ENCODE measurements around the gene ATP6V0D1. TPM values are rescaled to one million over a fixed set of nuclear protein-coding genes. Genes with fewer than 3 reads are reported as not detected.

The ATP6V0D1 gene
- total and polyA plus RNA-seq, 2 experiments from 2014 or later = 20.6 to 68.7 TPM

DNA sequence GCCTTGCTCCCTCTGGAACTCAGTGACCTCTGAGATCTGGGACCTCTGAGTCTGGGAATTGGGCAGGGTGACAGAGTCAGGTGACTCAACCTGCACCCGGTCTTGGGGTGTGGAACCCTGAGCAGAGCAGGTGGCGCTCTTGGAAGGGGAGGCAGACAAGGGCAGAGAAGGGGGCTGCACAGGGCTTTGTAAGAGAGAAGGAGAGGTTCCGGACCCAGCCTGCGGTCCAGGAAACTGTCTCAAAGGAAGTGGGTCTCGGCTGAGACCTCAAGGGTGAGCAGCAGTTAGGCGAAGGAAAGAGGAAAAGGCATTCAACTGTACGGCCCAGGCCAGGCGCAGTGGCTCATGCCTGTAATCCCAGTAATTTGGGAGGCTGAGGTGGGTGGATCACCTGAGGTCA lies 37.7 kb upstream of the ATP6V0D1 start (continued):
- no peak for TF ChIP-seq NANOG (IDR thresholded peaks at IDR 0.05; ENCODE audit: borderline replicate concordance)
- TF ChIP-seq, protein P1, sequence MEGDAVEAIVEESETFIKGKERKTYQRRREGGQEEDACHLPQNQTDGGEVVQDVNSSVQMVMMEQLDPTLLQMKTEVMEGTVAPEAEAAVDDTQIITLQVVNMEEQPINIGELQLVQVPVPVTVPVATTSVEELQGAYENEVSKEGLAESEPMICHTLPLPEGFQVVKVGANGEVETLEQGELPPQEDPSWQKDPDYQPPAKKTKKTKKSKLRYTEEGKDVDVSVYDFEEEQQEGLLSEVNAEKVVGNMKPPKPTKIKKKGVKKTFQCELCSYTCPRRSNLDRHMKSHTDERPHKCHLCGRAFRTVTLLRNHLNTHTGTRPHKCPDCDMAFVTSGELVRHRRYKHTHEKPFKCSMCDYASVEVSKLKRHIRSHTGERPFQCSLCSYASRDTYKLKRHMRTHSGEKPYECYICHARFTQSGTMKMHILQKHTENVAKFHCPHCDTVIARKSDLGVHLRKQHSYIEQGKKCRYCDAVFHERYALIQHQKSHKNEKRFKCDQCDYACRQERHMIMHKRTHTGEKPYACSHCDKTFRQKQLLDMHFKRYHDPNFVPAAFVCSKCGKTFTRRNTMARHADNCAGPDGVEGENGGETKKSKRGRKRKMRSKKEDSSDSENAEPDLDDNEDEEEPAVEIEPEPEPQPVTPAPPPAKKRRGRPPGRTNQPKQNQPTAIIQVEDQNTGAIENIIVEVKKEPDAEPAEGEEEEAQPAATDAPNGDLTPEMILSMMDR (conservative IDR thresholded peaks at IDR 0.05; ENCODE audit: low read depth in 2 of 2) = no peak
- TF ChIP-seq JUNB (IDR thresholded peaks at IDR 0.05; ENCODE audit: unreplicated experiment) = no peak
- TF ChIP-seq, protein P2, sequence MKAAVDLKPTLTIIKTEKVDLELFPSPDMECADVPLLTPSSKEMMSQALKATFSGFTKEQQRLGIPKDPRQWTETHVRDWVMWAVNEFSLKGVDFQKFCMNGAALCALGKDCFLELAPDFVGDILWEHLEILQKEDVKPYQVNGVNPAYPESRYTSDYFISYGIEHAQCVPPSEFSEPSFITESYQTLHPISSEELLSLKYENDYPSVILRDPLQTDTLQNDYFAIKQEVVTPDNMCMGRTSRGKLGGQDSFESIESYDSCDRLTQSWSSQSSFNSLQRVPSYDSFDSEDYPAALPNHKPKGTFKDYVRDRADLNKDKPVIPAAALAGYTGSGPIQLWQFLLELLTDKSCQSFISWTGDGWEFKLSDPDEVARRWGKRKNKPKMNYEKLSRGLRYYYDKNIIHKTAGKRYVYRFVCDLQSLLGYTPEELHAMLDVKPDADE (IDR thresholded peaks at IDR 0.05) = no peak
- no peak for TF ChIP-seq EZH2phosphoT487 (IDR thresholded peaks at IDR 0.05; ENCODE audit: unreplicated experiment)
- TF ChIP-seq, protein P3, sequence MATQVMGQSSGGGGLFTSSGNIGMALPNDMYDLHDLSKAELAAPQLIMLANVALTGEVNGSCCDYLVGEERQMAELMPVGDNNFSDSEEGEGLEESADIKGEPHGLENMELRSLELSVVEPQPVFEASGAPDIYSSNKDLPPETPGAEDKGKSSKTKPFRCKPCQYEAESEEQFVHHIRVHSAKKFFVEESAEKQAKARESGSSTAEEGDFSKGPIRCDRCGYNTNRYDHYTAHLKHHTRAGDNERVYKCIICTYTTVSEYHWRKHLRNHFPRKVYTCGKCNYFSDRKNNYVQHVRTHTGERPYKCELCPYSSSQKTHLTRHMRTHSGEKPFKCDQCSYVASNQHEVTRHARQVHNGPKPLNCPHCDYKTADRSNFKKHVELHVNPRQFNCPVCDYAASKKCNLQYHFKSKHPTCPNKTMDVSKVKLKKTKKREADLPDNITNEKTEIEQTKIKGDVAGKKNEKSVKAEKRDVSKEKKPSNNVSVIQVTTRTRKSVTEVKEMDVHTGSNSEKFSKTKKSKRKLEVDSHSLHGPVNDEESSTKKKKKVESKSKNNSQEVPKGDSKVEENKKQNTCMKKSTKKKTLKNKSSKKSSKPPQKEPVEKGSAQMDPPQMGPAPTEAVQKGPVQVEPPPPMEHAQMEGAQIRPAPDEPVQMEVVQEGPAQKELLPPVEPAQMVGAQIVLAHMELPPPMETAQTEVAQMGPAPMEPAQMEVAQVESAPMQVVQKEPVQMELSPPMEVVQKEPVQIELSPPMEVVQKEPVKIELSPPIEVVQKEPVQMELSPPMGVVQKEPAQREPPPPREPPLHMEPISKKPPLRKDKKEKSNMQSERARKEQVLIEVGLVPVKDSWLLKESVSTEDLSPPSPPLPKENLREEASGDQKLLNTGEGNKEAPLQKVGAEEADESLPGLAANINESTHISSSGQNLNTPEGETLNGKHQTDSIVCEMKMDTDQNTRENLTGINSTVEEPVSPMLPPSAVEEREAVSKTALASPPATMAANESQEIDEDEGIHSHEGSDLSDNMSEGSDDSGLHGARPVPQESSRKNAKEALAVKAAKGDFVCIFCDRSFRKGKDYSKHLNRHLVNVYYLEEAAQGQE (IDR thresholded peaks at IDR 0.05; ENCODE audit: unreplicated experiment) = no peak

DNA sequence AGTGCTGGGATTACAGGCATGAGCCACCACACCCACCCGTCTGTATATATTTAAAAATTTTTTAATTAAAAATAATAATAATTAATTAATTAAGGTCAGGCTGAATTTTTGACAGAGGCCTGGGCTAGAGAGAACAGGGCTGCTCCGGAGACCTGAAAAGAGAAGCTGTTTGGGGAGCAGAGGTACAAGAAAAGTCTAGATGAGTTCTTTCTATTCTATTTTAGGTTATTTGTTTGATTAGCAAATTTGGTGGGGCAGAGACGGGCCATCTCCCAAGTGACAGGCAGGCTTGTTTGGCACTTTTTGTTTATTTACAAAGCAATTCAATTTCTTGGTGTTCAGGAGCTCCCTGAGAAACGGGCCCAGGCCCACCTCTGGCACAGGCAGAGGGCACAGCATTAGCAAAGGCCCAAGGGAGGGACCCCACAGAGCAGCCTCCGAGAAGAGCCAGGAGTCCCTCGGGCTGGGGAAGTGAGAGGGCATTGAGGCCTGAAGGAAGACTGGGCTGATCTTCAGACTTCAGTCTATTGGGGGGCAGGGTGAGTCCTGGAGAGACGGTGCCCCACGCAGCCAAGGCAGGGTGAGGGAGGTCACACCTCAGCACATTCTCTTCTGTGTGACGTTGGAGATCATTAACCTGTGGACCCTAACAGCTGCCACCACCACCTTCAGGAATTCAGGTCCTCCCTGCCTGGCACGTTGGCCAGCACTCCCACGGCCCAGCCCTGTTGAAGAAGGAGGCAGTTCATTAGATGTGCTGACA lies 36.9 kb upstream of the ATP6V0D1 start:
- no peaks in the 10 kb centered on the region; the same call in 2 of the 3 replicates for H3K4me1 Mint-ChIP-seq
- Histone ChIP-seq H4K20me1 (replicated peaks; ENCODE audit: insufficient read depth) (no peaks in the 10 kb centered on the region), H2AFZ (no peak overlapping the region), H3K4me3 (no peak overlapping the region), H3K27me3 (ENCODE audit: insufficient read depth) (peaks cover 29% of the 10 kb centered on the region), H3F3A (replicated peaks; ENCODE audit: low read depth) (no peaks in the 10 kb centered on the region), H3K4me1 (ENCODE audit: insufficient read depth) (no peaks in the 10 kb centered on the region), H3K9me2 (ENCODE audit: insufficient read depth) (no peaks in the 10 kb centered on the region), H3K27ac (ENCODE audit: low read depth) (no peak overlapping the region), H3K79me2 (replicated peaks; ENCODE audit: insufficient read depth) (no peaks in the 10 kb centered on the region), H3K4me2 (no peak overlapping the region), H3K36me3 (ENCODE audit: insufficient read depth) (no peaks in the 10 kb centered on the region)
- H3K9me3 Mint-ChIP-seq = no peaks in the 10 kb centered on the region; the same call in 2 of the 3 replicates
- H3K27me3 Mint-ChIP-seq (ENCODE audit: insufficient read depth, low read depth, poor library complexity) = peaks cover 43% of the 10 kb centered on the region
- H3K36me3 Mint-ChIP-seq (ENCODE audit: low read depth) = no peaks in the 10 kb centered on the region
- no peak overlapping the region for H3K4me3 Mint-ChIP-seq
- DNase-seq (ENCODE audit: low spot score) (no peak), ATAC-seq (no peak)
- H3K27ac Mint-ChIP-seq = no peak overlapping the region
- TF ChIP-seq POLR2AphosphoS5 (IDR thresholded peaks at IDR 0.05; ENCODE audit: low read depth) = no peak
- no peak for TF ChIP-seq NANOG (IDR thresholded peaks at IDR 0.05; ENCODE audit: borderline replicate concordance)
- TF ChIP-seq ZNF114 (CRISPR knock-in tag; IDR thresholded peaks at IDR 0.05) = no peak
- no peak for TF ChIP-seq ZNF331 (CRISPR knock-in tag; IDR thresholded peaks at IDR 0.05; ENCODE audit: low read depth)
- no peak for TF ChIP-seq EZH2 (IDR thresholded peaks at IDR 0.05; ENCODE audit: low read depth, unreplicated experiment)
- TF ChIP-seq, protein P1 (conservative IDR thresholded peaks at IDR 0.05; ENCODE audit: low read depth in 2 of 2) = no peak
- TF ChIP-seq, protein P3 (IDR thresholded peaks at IDR 0.05; ENCODE audit: unreplicated experiment) = no peak
- TF ChIP-seq, protein P2 (IDR thresholded peaks at IDR 0.05) = no peak
- TF ChIP-seq EZH2phosphoT487 (IDR thresholded peaks at IDR 0.05; ENCODE audit: unreplicated experiment) = no peak
- TF ChIP-seq CREB1 (CRISPR knock-in tag; IDR thresholded peaks at IDR 0.05; ENCODE audit: low read depth) = no peak
- TF ChIP-seq JUNB (IDR thresholded peaks at IDR 0.05; ENCODE audit: unreplicated experiment) = no peak
- TF ChIP-seq STAT1 (IDR thresholded peaks at IDR 0.05; ENCODE audit: unreplicated experiment) = no peak
